ENCODE results near the gene PLCD1. TPM values are rescaled to one million over a fixed set of nuclear protein-coding genes. Genes with fewer than 3 reads are reported as not detected.

PLCD1 gene
- total RNA-seq, 1 donor = 23.2 TPM

DNA sequence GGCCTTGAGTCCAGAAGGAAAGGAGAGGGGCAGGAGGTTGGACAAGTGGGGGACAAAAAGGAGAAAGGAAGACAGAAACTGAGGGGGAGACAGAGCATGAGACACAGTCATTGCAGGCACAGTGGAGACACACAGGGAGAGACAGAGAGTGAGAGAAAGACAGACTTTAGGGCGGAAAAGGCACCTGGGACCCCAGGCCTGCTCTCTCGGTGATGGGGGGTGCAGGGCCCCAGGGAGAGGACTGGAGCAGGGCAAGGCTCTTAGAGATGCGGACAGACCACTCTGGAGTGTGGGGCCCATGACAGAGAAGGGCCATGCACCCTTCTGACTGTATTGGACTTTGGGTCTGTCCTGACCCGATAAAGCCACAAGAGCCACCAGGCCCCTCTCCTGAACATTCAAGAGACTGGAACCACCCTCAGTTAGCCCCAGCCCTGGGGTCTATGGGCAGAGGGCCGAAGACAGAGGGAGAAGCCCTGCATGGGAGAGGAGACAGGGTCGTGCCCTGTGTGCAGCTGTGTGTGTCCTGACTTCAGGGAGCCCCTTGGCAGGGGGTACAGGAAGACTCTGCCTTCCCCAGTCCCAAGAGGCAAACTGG, 12.5 kb downstream of the PLCD1 start:
- H2AFZ ChIP-seq (ENCODE audit: low read length) = no peak overlapping the region
- no peak overlapping the region for H3K4me2 ChIP-seq (ENCODE audit: insufficient read depth, low read length)
- no peak for DNase-seq (ENCODE audit: insufficient read length, low spot score, missing footprints)
- peaks cover 8% of the 10 kb centered on the region for H4K20me1 ChIP-seq (ENCODE audit: insufficient read depth, low read length)
- no peak overlapping the region for H3K4me3 ChIP-seq (ENCODE audit: insufficient read depth, low read length)
- peaks cover 28% of the 10 kb centered on the region for H3K36me3 ChIP-seq (ENCODE audit: insufficient read depth, low read length)
- H3K79me2 ChIP-seq (ENCODE audit: insufficient read depth, low read length) = peaks cover 4% of the 10 kb centered on the region
- TF ChIP-seq, protein P1, sequence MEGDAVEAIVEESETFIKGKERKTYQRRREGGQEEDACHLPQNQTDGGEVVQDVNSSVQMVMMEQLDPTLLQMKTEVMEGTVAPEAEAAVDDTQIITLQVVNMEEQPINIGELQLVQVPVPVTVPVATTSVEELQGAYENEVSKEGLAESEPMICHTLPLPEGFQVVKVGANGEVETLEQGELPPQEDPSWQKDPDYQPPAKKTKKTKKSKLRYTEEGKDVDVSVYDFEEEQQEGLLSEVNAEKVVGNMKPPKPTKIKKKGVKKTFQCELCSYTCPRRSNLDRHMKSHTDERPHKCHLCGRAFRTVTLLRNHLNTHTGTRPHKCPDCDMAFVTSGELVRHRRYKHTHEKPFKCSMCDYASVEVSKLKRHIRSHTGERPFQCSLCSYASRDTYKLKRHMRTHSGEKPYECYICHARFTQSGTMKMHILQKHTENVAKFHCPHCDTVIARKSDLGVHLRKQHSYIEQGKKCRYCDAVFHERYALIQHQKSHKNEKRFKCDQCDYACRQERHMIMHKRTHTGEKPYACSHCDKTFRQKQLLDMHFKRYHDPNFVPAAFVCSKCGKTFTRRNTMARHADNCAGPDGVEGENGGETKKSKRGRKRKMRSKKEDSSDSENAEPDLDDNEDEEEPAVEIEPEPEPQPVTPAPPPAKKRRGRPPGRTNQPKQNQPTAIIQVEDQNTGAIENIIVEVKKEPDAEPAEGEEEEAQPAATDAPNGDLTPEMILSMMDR (IDR thresholded peaks at IDR 0.05; ENCODE audit: extremely low read depth, low read depth, low read length) = no peak
- no peak overlapping the region for H3K27ac ChIP-seq (ENCODE audit: low read depth, low read length)
- no peaks in the 10 kb centered on the region for H3K27me3 ChIP-seq (ENCODE audit: insufficient read depth, low read length)
- peaks cover 3% of the 10 kb centered on the region for H3K9me3 ChIP-seq (ENCODE audit: low read depth, low read length)
- H3K4me1 ChIP-seq (ENCODE audit: insufficient read depth, low read length) = no peaks in the 10 kb centered on the region

DNA sequence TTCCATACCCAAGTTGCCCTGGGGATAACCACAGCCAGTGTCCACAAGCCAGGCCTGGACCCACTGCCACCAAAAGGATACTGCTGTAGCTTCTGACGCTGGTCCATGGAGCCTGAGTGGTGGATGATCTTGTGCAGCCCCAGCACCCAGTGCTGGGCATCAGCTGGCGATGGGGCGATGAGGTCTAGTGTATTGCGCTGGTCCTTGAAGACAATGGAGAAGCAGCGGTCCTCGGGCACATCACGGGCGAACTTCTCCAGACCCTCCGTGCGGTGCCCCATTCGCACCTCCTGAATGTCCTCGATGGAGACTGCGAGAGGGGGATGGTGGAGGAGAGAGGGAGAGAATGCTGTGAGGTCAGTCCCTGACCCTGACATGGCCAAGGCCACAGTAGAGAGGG, 13.0 kb downstream of the PLCD1 start:
- Histone ChIP-seq H3K9me3 (ENCODE audit: low read depth, low read length) (peaks cover 3% of the 10 kb centered on the region), H3K27ac (ENCODE audit: low read depth, low read length) (no peak overlapping the region), H3K36me3 (ENCODE audit: insufficient read depth, low read length) (peaks cover 28% of the 10 kb centered on the region), H3K79me2 (ENCODE audit: insufficient read depth, low read length) (peaks cover under 1% of the 10 kb centered on the region), H3K4me3 (ENCODE audit: insufficient read depth, low read length) (no peak overlapping the region), H3K4me1 (ENCODE audit: insufficient read depth, low read length) (no peaks in the 10 kb centered on the region), H3K27me3 (ENCODE audit: insufficient read depth, low read length) (no peaks in the 10 kb centered on the region), H3K4me2 (ENCODE audit: insufficient read depth, low read length) (no peak overlapping the region), H2AFZ (ENCODE audit: low read length) (no peak overlapping the region), H4K20me1 (ENCODE audit: insufficient read depth, low read length) (peaks cover 5% of the 10 kb centered on the region)
- TF ChIP-seq, protein P1 (IDR thresholded peaks at IDR 0.05; ENCODE audit: extremely low read depth, low read depth, low read length) = no peak
- DNase-seq (ENCODE audit: insufficient read length, low spot score, missing footprints) = no peak

DNA sequence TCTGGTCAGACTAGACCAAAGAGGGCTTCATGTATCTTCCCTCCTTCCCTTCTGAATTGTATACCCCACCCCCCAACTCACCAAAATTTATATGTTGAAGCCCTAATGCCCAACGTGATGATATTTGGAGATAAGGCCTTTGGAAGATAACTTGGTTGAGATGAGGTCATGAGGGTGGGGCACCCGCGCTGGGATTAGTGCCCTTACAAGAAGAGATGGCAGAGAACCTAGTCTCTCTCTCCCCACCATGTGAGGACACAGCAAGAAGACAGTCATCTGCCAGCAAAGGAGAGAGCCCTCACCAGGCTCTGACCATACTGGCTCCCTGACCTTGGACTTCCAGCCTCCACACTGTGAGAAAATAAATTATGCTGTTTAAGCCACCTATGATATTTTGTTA, 13.5 kb downstream of the PLCD1 start:
- Histone ChIP-seq H3K4me3 (ENCODE audit: insufficient read depth, low read length) (no peak overlapping the region), H3K27ac (ENCODE audit: low read depth, low read length) (no peak overlapping the region), H3K27me3 (ENCODE audit: insufficient read depth, low read length) (no peaks in the 10 kb centered on the region), H3K9me3 (ENCODE audit: low read depth, low read length) (peaks cover 3% of the 10 kb centered on the region), H3K79me2 (ENCODE audit: insufficient read depth, low read length) (no peaks in the 10 kb centered on the region), H2AFZ (ENCODE audit: low read length) (no peak overlapping the region), H3K4me1 (ENCODE audit: insufficient read depth, low read length) (no peaks in the 10 kb centered on the region), H3K36me3 (ENCODE audit: insufficient read depth, low read length) (peaks cover 28% of the 10 kb centered on the region), H4K20me1 (ENCODE audit: insufficient read depth, low read length) (peaks cover 3% of the 10 kb centered on the region), H3K4me2 (ENCODE audit: insufficient read depth, low read length) (no peak overlapping the region)
- DNase-seq (ENCODE audit: insufficient read length, low spot score, missing footprints) = no peak
- TF ChIP-seq, protein P1 (IDR thresholded peaks at IDR 0.05; ENCODE audit: extremely low read depth, low read depth, low read length) = no peak

DNA sequence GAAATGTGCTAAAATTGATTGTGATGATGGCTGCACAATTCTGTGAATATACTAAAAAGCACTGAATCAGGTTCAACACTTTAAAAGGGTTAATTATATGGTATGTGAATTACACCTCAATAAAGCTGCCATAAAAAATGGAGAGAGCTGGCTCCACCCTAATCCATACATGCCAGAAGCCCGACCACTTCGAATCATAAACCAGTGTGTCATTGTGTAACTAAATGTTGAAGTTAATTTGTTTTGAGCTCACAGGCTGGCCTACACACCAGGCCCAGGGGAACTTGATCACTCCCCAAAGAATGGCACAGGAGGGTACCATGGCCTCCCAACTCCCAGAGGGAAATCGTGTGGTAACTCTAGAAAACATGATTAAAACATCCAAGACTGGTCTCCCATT, 14.0 kb downstream of the PLCD1 start:
- TF ChIP-seq, protein P1 (IDR thresholded peaks at IDR 0.05; ENCODE audit: extremely low read depth, low read depth, low read length) = no peak
- Histone ChIP-seq H3K9me3 (ENCODE audit: low read depth, low read length) (peaks cover 3% of the 10 kb centered on the region), H3K4me1 (ENCODE audit: insufficient read depth, low read length) (no peaks in the 10 kb centered on the region), H3K27me3 (ENCODE audit: insufficient read depth, low read length) (no peaks in the 10 kb centered on the region), H4K20me1 (ENCODE audit: insufficient read depth, low read length) (peaks cover 3% of the 10 kb centered on the region), H3K4me3 (ENCODE audit: insufficient read depth, low read length) (no peak overlapping the region), H3K27ac (ENCODE audit: low read depth, low read length) (no peak overlapping the region), H3K36me3 (ENCODE audit: insufficient read depth, low read length) (peaks cover 28% of the 10 kb centered on the region), H3K79me2 (ENCODE audit: insufficient read depth, low read length) (no peaks in the 10 kb centered on the region), H2AFZ (ENCODE audit: low read length) (no peak overlapping the region), H3K4me2 (ENCODE audit: insufficient read depth, low read length) (no peak overlapping the region)
- DNase-seq (ENCODE audit: insufficient read length, low spot score, missing footprints) = peak; percentile 25
